Activated T-cell treated with anti-CD3 and anti-CD28 coated beads, Interleukin-2, amount 50 U/mL, for 72 hours (primary cell): ENCODE results near the gene CLINT1. TPM values are rescaled to one million over a fixed set of nuclear protein-coding genes. Genes with fewer than 3 reads are reported as not detected.
"Not testable (repeated sequence)": the region's sequence is repeated elsewhere in the genome, so short reads cannot be mapped to it uniquely, and the experiment has no call there.

Source experiments
- ATAC-seq, 2 donors: fragments of 150-1000 bp; cut with Tn5 transposase; replicated peaks in 1 of 2; 2 replicates each; pipeline ENCODE4 v1.10.0; 2021; ENCODE audit warnings: moderate library complexity in 2 of 2, mild to moderate bottlenecking in 1 of 2
- DNase-seq, 2 donors: peaks; one replicate each; pipeline ENCODE4 v3.0.0; 2021 to 2022; ENCODE audit warnings: mixed read lengths in 1 of 2
- H3K27ac Mint-ChIP-seq: one replicate; pipeline ENCODE4 v1.8.0; 2022; ENCODE audit warnings: mild to moderate bottlenecking, moderate library complexity, mixed read lengths
- H3K27me3 Mint-ChIP-seq: one replicate; pipeline ENCODE4 v1.8.0; 2022; ENCODE audit warnings: low read depth, mixed read lengths
- H3K36me3 Mint-ChIP-seq, 2 donors: one replicate each; pipeline ENCODE4 v1.8.0; 2022; ENCODE audit warnings: mixed read lengths in 2 of 2, mild to moderate bottlenecking in 1 of 2; ENCODE audit not compliant: insufficient read depth in 2 of 2
- H3K4me1 Mint-ChIP-seq: one replicate; pipeline ENCODE4 v1.8.0; 2022; ENCODE audit warnings: low read depth, mixed read lengths
- H3K4me3 Mint-ChIP-seq, 2 donors: one replicate each; pipeline ENCODE4 v1.8.0; 2022; ENCODE audit warnings: mild to moderate bottlenecking in 2 of 2, mixed read lengths in 2 of 2, moderate library complexity in 2 of 2
- H3K9me3 Mint-ChIP-seq, 2 donors: one replicate each; pipeline ENCODE4 v1.8.0; 2022; ENCODE audit warnings: mixed read lengths in 2 of 2
- total RNA-seq, 2 donors: library from RNA; stranded (reverse); gene quantifications; one replicate each; pipeline ENCODE4 v1.2.3, GENCODE V29; 2022

CLINT1 gene
- 10 to 100 TPM; 60.7 to 66.0 TPM for total RNA-seq

DNA sequence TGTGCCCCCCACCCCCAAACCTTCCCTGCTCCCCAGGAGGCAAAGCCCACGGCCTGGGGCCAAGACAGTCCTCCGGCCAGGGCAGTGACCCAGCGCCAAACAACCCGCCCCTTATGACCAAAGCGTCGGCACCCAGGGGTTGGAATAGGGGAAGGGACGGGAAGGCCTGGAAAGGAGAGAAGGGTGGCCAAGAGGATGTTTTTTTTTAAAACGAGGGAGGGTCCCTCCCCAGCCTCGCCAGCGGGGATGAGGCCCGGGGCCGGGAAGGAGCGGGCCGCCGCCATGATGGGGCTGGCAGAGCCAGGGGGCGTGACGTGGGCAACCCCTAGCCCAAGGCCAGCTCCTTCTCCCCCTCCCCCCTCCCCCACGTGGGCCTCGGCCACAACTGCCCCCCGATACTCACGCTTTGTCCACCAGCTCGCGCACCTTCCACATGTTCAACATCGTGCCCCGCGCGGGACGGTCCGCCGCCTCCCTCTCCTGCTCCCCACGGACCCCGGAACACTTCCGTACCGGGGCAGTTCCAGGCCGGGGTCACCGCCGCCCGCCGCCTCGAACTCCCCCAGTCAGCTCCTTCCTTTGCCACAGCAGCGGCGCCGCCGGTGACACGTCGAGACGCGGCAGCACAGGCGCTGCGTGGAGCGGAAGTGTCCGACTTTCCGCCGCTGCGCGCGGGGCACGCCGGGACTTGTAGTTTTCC is at the start of gene CLINT1:
Gene CLINT1, minus strand, starts transcription at position 619 of the 700 bp plus-strand sequence. Its CDS starts 175 bp downstream, at position 444.
- DNase-seq: peak; percentile 91 to 92
- Mint-ChIP-seq H3K9me3 (no peaks in the 10 kb centered on the region), H3K27me3 (no peaks in the 10 kb centered on the region)

DNA sequence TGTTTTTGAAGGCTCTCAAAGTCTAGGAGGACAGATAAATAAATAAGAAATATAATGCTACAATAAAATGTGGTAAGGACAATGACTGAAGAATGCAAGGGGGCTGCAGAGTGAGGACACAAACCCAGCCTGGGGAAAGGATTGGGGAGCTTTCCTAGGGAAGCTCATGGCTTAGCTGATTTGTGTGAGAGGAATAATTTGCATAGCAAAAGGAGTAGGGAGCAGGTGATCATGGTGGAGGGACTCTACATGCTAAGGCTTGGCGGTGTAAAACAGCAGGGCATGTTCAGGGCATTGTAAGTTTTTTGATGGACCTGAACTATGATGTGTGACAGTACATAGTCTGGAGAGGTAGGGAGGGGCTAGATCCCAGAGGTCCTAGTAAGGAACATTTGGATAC is 49.5 kb upstream of the CLINT1 start:
- H3K36me3 Mint-ChIP-seq: no peaks in the 10 kb centered on the region
- no peak for ATAC-seq

More for the DNA sequence above, at the start of gene CLINT1:
- peak; percentile 81 to 83 for ATAC-seq
- Mint-ChIP-seq H3K4me3 (peak within 1 kb of the TSS; percentile 95 to 98), H3K27ac (peak within 1 kb of the TSS; percentile 98), H3K36me3 (peaks cover 0 to 9% of the 10 kb centered on the region in 2 donors), H3K4me1 (peaks cover 77% of the 10 kb centered on the region)

DNA sequence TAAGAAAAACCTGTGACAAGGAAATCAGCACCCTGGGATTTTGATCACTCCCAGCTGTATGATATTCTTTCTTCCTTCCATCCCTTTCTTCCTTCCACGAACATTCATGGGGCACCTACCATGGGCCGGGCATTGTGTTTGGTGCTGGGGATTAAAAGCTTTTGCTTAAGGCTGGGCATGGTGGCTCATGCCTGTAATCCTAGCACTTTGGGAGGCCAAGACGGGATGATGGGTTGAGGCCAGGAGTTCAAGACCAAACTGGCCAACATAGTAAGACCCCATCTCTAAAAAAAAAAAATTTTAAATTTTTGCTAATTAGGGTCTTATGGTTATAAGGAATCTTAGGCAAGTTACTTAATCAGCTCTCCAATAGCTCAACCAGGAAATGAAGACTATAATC is 48.5 kb upstream of the CLINT1 start:
- H3K27me3 Mint-ChIP-seq: no peaks in the 10 kb centered on the region
- DNase-seq (no peak), ATAC-seq (no peak)
- H3K9me3 Mint-ChIP-seq: no peaks in the 10 kb centered on the region
- peaks cover 5% of the 10 kb centered on the region for H3K4me1 Mint-ChIP-seq
- H3K4me3 Mint-ChIP-seq: no peak overlapping the region
- no peaks in the 10 kb centered on the region for H3K36me3 Mint-ChIP-seq
- H3K27ac Mint-ChIP-seq: no peak overlapping the region

More for the DNA sequence above, 49.5 kb upstream of the CLINT1 start:
- Mint-ChIP-seq H3K4me1 (peaks cover 5% of the 10 kb centered on the region), H3K27me3 (no peaks in the 10 kb centered on the region), H3K4me3 (no peak overlapping the region), H3K9me3 (no peaks in the 10 kb centered on the region), H3K27ac (no peak overlapping the region)
- no peak for DNase-seq

DNA sequence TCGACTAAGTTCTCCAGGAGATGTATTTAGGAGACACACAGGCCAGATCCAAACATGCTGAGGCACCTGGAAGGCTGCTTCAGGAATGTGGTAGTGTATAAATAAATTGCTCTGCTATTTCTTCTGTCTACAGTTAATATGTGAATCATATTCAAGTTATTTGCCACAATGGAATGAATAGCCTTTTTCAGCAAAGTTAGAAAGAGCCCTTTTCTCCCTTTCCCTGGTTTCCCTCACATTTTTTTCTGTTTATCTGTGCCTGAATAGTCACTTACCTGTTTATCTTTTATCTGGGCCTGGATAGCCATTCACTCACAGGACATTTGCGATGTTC is 44.1 kb upstream of the CLINT1 start:
- no peak for DNase-seq
- ATAC-seq: no peak
- no peaks in the 10 kb centered on the region for H3K36me3 Mint-ChIP-seq
- H3K27me3 Mint-ChIP-seq: no peaks in the 10 kb centered on the region
- H3K27ac Mint-ChIP-seq: no peak overlapping the region
- H3K4me1 Mint-ChIP-seq: no peaks in the 10 kb centered on the region
- H3K9me3 Mint-ChIP-seq: no peaks in the 10 kb centered on the region
- no peak overlapping the region for H3K4me3 Mint-ChIP-seq

DNA sequence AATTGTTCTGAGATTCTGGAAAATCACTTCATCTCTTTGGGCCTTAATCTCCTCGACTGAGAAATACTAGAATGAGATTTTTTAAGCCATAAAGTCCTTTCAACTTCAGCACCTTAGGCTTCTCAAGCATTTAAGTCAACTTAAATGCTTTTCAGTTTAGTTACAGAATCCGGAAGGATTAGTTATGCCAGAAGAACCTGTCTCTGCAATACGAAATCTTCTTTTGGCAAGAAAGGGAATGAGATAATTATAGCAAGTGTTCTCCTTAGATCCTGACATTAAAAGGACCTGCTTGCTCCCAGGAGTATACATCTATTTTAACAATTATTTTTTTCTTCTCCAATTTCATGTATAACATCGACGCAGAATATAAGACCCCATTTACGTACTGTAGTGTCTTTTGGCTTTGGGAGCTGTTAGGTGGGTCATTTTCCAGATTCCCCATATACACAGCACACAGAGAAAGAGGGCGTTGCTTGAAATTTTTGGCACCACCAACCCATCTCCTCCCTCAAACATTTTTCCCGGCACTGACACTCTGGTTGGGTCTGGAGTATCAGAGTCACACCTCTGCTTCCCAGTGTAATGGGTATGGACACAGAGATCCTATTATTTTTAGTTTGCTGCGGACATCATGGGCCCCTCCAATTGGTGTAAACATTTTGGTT is 43.6 kb upstream of the CLINT1 start:
- H3K9me3 Mint-ChIP-seq: no peaks in the 10 kb centered on the region
- DNase-seq (no peak), ATAC-seq (no peak)
- no peaks in the 10 kb centered on the region for H3K27me3 Mint-ChIP-seq
- H3K4me1 Mint-ChIP-seq: no peaks in the 10 kb centered on the region
- H3K4me3 Mint-ChIP-seq: no peak overlapping the region
- H3K27ac Mint-ChIP-seq: no peak overlapping the region
- no peaks in the 10 kb centered on the region for H3K36me3 Mint-ChIP-seq

DNA sequence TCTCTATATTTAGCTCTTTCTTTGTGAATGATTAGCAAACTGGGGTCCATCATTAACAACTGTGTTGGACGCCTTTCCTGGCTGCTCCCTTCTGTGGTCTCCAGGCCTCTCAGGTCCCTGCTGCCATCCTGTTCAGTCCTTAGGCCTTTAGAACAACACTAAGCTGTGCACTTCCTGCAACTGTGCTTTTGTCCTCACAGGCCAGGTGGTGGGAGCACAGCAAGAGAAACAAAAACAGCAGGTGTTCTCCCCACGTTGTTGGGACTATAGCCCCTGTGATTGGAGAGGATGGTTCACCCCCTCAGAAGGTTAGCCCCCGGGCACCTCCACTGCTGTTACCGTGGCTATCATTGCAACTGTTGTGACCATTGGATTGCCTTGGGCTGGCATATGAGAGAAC is 41.7 kb upstream of the CLINT1 start:
- DNase-seq (no peak), ATAC-seq (no peak)
- no peak overlapping the region for H3K27ac Mint-ChIP-seq
- no peaks in the 10 kb centered on the region for H3K9me3 Mint-ChIP-seq
- no peak overlapping the region for H3K4me3 Mint-ChIP-seq
- no peaks in the 10 kb centered on the region for H3K4me1 Mint-ChIP-seq
- no peaks in the 10 kb centered on the region for H3K27me3 Mint-ChIP-seq
- no peaks in the 10 kb centered on the region for H3K36me3 Mint-ChIP-seq

GRCh38 chr5:157893611-157894010 is 34.7 kb upstream of the CLINT1 start:
- no peaks in the 10 kb centered on the region for H3K9me3 Mint-ChIP-seq
- DNase-seq: no peak
- no peaks in the 10 kb centered on the region for H3K27me3 Mint-ChIP-seq
- no peaks in the 10 kb centered on the region for H3K36me3 Mint-ChIP-seq
- H3K4me3 Mint-ChIP-seq: no peak overlapping the region
- H3K27ac Mint-ChIP-seq: no peak overlapping the region
- peaks cover 29% of the 10 kb centered on the region for H3K4me1 Mint-ChIP-seq
- ATAC-seq: no peak

- H3K27ac Mint-ChIP-seq: no peak overlapping the region
- H3K4me3 Mint-ChIP-seq: peak overlapping the region in 1 of 2 donors; percentile 2
- no peaks in the 10 kb centered on the region for H3K27me3 Mint-ChIP-seq
- DNase-seq: no peak
- H3K36me3 Mint-ChIP-seq: no peaks in the 10 kb centered on the region
- peak; percentile 73 to 92 for ATAC-seq
- H3K4me1 Mint-ChIP-seq: peaks cover 29% of the 10 kb centered on the region
- no peaks in the 10 kb centered on the region for H3K9me3 Mint-ChIP-seq
These were observed 34.0 kb upstream of the CLINT1 start for GRCh38 chr5:157892974-157893373.

DNA sequence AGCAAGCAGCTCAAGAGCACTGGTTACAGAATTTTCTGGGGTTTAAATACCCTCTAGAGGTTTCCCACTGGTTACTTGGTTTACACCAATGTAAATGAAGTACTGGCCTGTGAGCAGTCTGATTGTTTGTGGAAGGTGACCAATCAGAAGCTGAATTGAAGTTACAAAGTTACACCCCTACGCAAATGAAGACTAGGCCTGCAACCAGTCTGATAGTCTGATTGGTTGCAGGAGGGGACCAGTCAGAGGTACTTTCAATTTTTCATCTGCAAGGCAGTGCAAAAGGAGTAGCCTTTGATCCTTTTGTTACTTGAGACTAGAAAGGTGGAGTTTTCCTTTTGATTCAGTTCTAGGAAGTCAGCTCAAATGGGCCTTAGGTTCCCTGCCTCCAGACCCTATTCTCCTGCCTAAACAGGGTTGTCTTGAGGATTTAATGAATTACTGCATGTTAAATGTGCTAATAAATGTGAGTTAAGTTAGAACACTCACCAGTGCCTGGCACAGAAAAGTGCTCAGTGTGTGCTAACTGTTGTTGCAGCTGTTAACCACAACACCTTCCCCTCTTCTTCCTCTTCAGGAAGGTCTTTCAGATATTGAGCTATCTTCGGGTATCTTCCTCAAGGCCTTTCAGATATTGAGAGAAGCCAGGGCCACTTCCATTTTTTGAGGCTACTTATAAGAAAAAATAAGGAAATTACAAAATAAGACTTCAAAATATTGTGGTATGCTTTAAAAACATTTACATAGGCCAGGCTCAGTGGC is 32.1 kb upstream of the CLINT1 start:
- H3K36me3 Mint-ChIP-seq: no peaks in the 10 kb centered on the region
- no peak overlapping the region for H3K4me3 Mint-ChIP-seq
- H3K9me3 Mint-ChIP-seq: peaks cover 1 to 2% of the 10 kb centered on the region in 2 donors
- DNase-seq (no peak), ATAC-seq (peak in 1 of 2 donors; percentile 62)
- no peak overlapping the region for H3K27ac Mint-ChIP-seq
- H3K27me3 Mint-ChIP-seq: no peaks in the 10 kb centered on the region
- H3K4me1 Mint-ChIP-seq: peaks cover 29% of the 10 kb centered on the region

DNA sequence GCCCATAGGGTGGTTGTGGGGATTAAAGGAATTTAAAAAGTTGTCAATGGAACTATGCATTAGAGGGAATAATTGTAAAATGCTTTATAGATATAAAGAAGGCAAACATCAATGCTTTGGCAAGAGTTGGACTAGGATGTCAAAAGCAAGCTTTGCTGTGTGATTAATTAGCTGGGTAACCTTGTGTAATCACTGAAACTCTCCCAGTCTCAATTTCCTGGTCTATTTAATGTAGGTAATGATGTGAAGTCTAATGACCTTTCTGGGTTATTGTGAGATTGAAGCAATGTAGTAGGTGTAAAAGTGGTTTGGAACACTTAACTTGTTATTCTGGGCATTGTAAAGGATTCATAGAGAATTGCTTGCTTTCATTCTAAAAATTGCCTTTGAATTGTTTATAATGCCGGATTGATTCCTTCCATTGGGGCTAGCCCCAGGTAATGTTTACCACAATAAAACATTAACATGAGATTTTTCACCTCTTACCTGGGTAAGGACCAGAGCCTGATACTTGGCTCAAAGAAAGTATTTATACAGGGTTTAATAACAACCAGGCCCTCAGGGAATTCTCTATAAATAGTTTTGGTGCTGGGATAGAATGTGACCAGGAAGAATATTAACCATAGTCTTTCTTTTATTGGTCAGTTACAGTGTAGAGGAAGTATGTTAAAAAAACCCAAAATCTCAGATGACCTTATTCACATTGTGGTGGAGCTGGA is 30.0 kb upstream of the CLINT1 start:
- Mint-ChIP-seq H3K27ac (no peak overlapping the region), H3K36me3 (no peaks in the 10 kb centered on the region), H3K4me3 (no peak overlapping the region), H3K9me3 (peaks cover 1 to 2% of the 10 kb centered on the region in 2 donors), H3K27me3 (no peaks in the 10 kb centered on the region), H3K4me1 (peaks cover 29% of the 10 kb centered on the region)
- no peak for ATAC-seq
- no peak for DNase-seq

- peaks cover 1 to 2% of the 10 kb centered on the region in 2 donors for H3K9me3 Mint-ChIP-seq
- peaks cover 14% of the 10 kb centered on the region for H3K4me1 Mint-ChIP-seq
- H3K27me3 Mint-ChIP-seq: no peaks in the 10 kb centered on the region
- no peak overlapping the region for H3K27ac Mint-ChIP-seq
- H3K36me3 Mint-ChIP-seq: no peaks in the 10 kb centered on the region
- H3K4me3 Mint-ChIP-seq: no peak overlapping the region
- ATAC-seq (no peak), DNase-seq (no peak)
These were observed 27.9 kb upstream of the CLINT1 start for GRCh38 chr5:157886796-157887380.

DNA sequence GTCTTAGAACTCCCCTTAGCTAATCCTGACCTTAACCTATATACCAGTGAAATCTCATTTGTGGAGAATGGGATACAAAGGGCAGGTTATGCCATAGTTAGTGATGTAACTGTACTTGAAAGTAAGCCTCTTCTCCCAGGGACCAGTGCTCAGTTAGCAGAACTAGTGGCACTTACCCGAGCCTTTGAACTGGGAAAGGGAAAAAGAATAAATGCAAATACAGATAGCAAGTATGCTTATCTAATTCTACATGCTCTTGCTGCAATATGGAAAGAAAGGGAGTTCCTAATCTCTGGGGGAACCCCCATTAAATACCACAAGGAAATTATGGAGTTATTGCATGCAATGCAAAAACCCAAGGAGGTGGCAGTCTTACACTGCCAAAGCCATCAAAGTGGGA is 26.1 kb upstream of the CLINT1 start:
- H3K4me3 Mint-ChIP-seq, H3K9me3 Mint-ChIP-seq, H3K27ac Mint-ChIP-seq, H3K36me3 Mint-ChIP-seq, DNase-seq, H3K4me1 Mint-ChIP-seq, H3K27me3 Mint-ChIP-seq, ATAC-seq: not testable (repeated sequence)
